AG04449 (cell line): Measurements from ENCODE around the gene RHOB.

Experiments used
- CTCF ChIA-PET: fragments of 350-600 bp; formaldehyde crosslinking; extraction: SDS; loops from one replicate; lab custom pipeline; 2021; ENCODE audit warnings: antibody characterized with exemption; lab: Yijun Ruan, JAX
- POLR2A ChIA-PET: fragments of 400-600, 350-600 bp; formaldehyde crosslinking; extraction: SDS; loops from one replicate; lab custom pipeline; 2020; ENCODE audit warnings: antibody characterized with exemption, inconsistent platforms; lab: Yijun Ruan, JAX
- DNase-seq: peaks from one replicate; pipeline ENCODE4 v3.0.0-alpha.2; 2010; ENCODE audit warnings: low read depth, low spot score
- H3K4me3 ChIP-seq: 2 replicates; pipeline ENCODE4 v1.5.1; 2011; ENCODE audit warnings: low read depth, mild to moderate bottlenecking, control low read depth, low read length
- CTCF ChIP-seq: IDR thresholded peaks from one replicate; pipeline ENCODE4 v1.5.1; 2011; ENCODE audit warnings: mild to moderate bottlenecking, moderate library complexity, low read length, control low read depth, inconsistent platforms; ENCODE audit not compliant: insufficient read depth; ENCODE audit errors: missing control alignments

RHOB gene

GRCh38 chr2:20443276-20443920, 3.5 kb upstream of the RHOB start:
- no peak for TF ChIP-seq CTCF
- no peak for DNase-seq
- H3K4me3 ChIP-seq: no peak overlapping the region
- ChIA-PET CTCF (interaction anchor here (0.7 to 10.6 kb wide), 17 partner anchors 10 to 206 kb away, joined by 3 to 394 read pairs (median 6); partner anchors contain the start of gene HS1BP3), POLR2A (interaction anchor here (1.5 kb wide), 1 partner anchor 191 kb away, joined by 5 read pairs; no protein-coding TSS in a partner anchor)

- TF ChIP-seq CTCF: no peak
- H3K4me3 ChIP-seq: no peak overlapping the region
- CTCF ChIA-PET: interaction anchor here (0.7 to 10.6 kb wide), 25 partner anchors 9 to 205 kb away, joined by 3 to 394 read pairs (median 5); partner anchors contain the start of gene HS1BP3
- POLR2A ChIA-PET: interaction anchor here (0.6 to 1.5 kb wide), 3 partner anchors 50 to 431 kb away, joined by 3 to 5 read pairs (median 4); no protein-coding TSS in a partner anchor
- DNase-seq: no peak
These were observed 2.5 kb upstream of the RHOB start for GRCh38 chr2:20444101-20444992.

- no peak for DNase-seq
- POLR2A ChIA-PET: interaction anchor here (0.6 to 3.8 kb wide), 3 partner anchors 23 to 432 kb away, joined by 3 to 113 read pairs (median 25); no protein-coding TSS in a partner anchor
- H3K4me3 ChIP-seq: no peak overlapping the region
- CTCF ChIA-PET: interaction anchor here (0.9 to 10.6 kb wide), 14 partner anchors 8 to 204 kb away, joined by 3 to 394 read pairs (median 8); partner anchors contain the start of gene HS1BP3
- TF ChIP-seq CTCF: no peak
These were observed 1.6 kb upstream of the RHOB start for GRCh38 chr2:20444993-20445910.

GRCh38 chr2:20446255-20446916, 488 bp upstream of the RHOB start:
- POLR2A ChIA-PET: interaction anchor here (0.6 to 4.9 kb wide), 65 partner anchors 9 to 306 kb away, joined by 3 to 113 read pairs (median 7); partner anchors contain the start of gene HS1BP3
- peak overlapping the region; percentile 67 for H3K4me3 ChIP-seq
- CTCF ChIA-PET: interaction anchor here (0.7 to 10.6 kb wide), 14 partner anchors 10 to 203 kb away, joined by 3 to 394 read pairs (median 4); partner anchors contain the start of gene HS1BP3
- no peak for TF ChIP-seq CTCF
- DNase-seq: no peak

GRCh38 chr2:20447437-20448245, 767 bp downstream of the RHOB start:
- CTCF ChIA-PET: interaction anchor here (0.6 to 10.6 kb wide), 17 partner anchors 9 to 201 kb away, joined by 3 to 394 read pairs (median 4); partner anchors contain the start of gene HS1BP3
- POLR2A ChIA-PET: interaction anchor here (0.6 to 4.9 kb wide), 56 partner anchors 10 to 203 kb away, joined by 3 to 113 read pairs (median 8); partner anchors contain the start of gene HS1BP3
- TF ChIP-seq CTCF: peak; percentile 0
- DNase-seq: no peak
- H3K4me3 ChIP-seq: peak overlapping the region; percentile 89
